HepG2 (cell line): ENCODE results near the gene KERA. TPM values are rescaled to one million over a fixed set of nuclear protein-coding genes. Genes with fewer than 3 reads are reported as not detected.

ENCODE experiments used
- ATAC-seq: fragments of 200-7000 bp; cut with Tn5 transposase; 3 replicates; pipeline ENCODE4 v1.9.1; 2020; ENCODE audit warnings: mild to moderate bottlenecking, moderate library complexity
- BruUV-seq: library from RNA; stranded (reverse); fragments of 400-500 nt; replicated peaks from 2 replicates; lab custom pipeline; 2021; lab: Mats Ljungman, UMichigan
- CTCF ChIA-PET: fragments of 300-600 bp; formaldehyde crosslinking; extraction: SDS; loops from one replicate; lab custom pipeline; 2021; ENCODE audit warnings: low total read pairs, inconsistent platforms, low intra/inter-chr PET ratio; lab: Yijun Ruan, JAX
- POLR2A ChIA-PET: fragments of 350-600 bp; sonication (Branson Sonifier 250); formaldehyde crosslinking; loops from one replicate; lab custom pipeline; 2020; ENCODE audit warnings: antibody characterized with exemption, inconsistent platforms; lab: Yijun Ruan, JAX
- DNase-seq: peaks from one replicate; pipeline ENCODE4 v3.0.0-alpha.2; 2015; ENCODE audit warnings: low spot score
- FAIRE-seq: peaks from 3 replicates; lab custom pipeline; 2011; peaks lifted over from hg19 to GRCh38; lab: Jason Lieb, UNC
- H2AFZ ChIP-seq: one replicate; pipeline ENCODE4 v1.6.1; 2011; ENCODE audit warnings: low read length, inconsistent platforms
- H3K27ac ChIP-seq: fragments of 300-600 bp; 3 replicates; pipeline ENCODE4 v1.8.0; 2011; ENCODE audit warnings: mixed run types, mild to moderate bottlenecking, mixed read lengths, low read length, inconsistent platforms; ENCODE audit not compliant: insufficient read depth; ENCODE audit errors: extremely low read length
- H3K27me3 ChIP-seq, 2 experiments: fragments of 200-600 bp in 1 of 2; 2 replicates in 1 of 2; 3 replicates in 1 of 2; pipeline versions ENCODE4 v1.6.0 to v1.8.0; 2011; ENCODE audit warnings: low read length in 2 of 2, mild to moderate bottlenecking in 2 of 2, moderate library complexity in 2 of 2, inconsistent platforms in 1 of 2; ENCODE audit not compliant: insufficient read depth in 2 of 2, control insufficient read depth in 1 of 2
- H3K36me3 ChIP-seq, 2 experiments: fragments of 200-600 bp in 1 of 2; replicated peaks in 1 of 2; 2 replicates in 1 of 2; 3 replicates in 1 of 2; pipeline versions ENCODE4 v1.5.1 to v1.8.0; 2011; ENCODE audit warnings: low read length in 2 of 2, inconsistent platforms in 1 of 2; ENCODE audit not compliant: insufficient read depth in 2 of 2, control insufficient read depth in 1 of 2
- H3K4me1 ChIP-seq: 2 replicates; pipeline ENCODE4 v1.5.1; 2012; ENCODE audit warnings: low read length, inconsistent platforms; ENCODE audit not compliant: insufficient read depth
- H3K4me2 ChIP-seq: 2 replicates; pipeline ENCODE4 v1.6.0; 2011; ENCODE audit warnings: low read depth, low read length, inconsistent platforms
- H3K4me3 ChIP-seq, 3 experiments: fragments of 200-600 bp in 1 of 3; sonication (generic), shearing (Covaris generic) in 1 of 3; replicated peaks in 1 of 3; 2 replicates each; pipeline ENCODE4 v1.5.1; 2011 to 2016; ENCODE audit warnings: low read length in 3 of 3, inconsistent platforms in 2 of 3, low read depth in 2 of 3, mild to moderate bottlenecking in 2 of 3, control low read depth in 1 of 3, mixed read lengths in 1 of 3; ENCODE audit not compliant: insufficient read depth in 1 of 3
- H3K79me2 ChIP-seq: one replicate; pipeline ENCODE4 v1.6.1; 2011; ENCODE audit warnings: low read length, inconsistent platforms; ENCODE audit not compliant: insufficient read depth
- H3K9ac ChIP-seq: 2 replicates; pipeline ENCODE4 v1.6.0; 2011; ENCODE audit warnings: mild to moderate bottlenecking, low read depth, low read length, inconsistent platforms; ENCODE audit not compliant: insufficient read depth
- H3K9me3 ChIP-seq: 2 replicates; pipeline ENCODE4 v1.5.1; 2012; ENCODE audit warnings: mild to moderate bottlenecking, low read length
- H4K20me1 ChIP-seq: 2 replicates; pipeline ENCODE4 v1.6.0; 2011; ENCODE audit warnings: inconsistent platforms, mild to moderate bottlenecking, low read length, moderate library complexity; ENCODE audit not compliant: insufficient read depth
- CBFB ChIP-seq: sonication (generic); formaldehyde crosslinking; IDR thresholded peaks from 2 replicates; pipeline ENCODE4 v1.4.0; 2020; ENCODE audit warnings: missing genetic modification reagents
- ESRRA ChIP-seq: sonication (generic); formaldehyde crosslinking; IDR thresholded peaks from 2 replicates; pipeline ENCODE4 v1.5.1; 2020; ENCODE audit warnings: mild to moderate bottlenecking, low read depth, missing genetic modification reagents
- SAP130 ChIP-seq: IDR thresholded peaks from 2 replicates; pipeline ENCODE4 v1.6.1; 2016; ENCODE audit warnings: low read depth
- SOX5 ChIP-seq: IDR thresholded peaks from 2 replicates; pipeline ENCODE4 v1.6.1; 2016; ENCODE audit warnings: borderline replicate concordance
- ZNF446 ChIP-seq: sonication (generic); formaldehyde crosslinking; IDR thresholded peaks from 2 replicates; pipeline ENCODE4 v1.5.0; 2020; ENCODE audit warnings: mild to moderate bottlenecking, missing genetic modification reagents
- ZNF556 ChIP-seq: sonication (generic); formaldehyde crosslinking; IDR thresholded peaks from 2 replicates; pipeline ENCODE4 v1.4.0; 2020; ENCODE audit warnings: mild to moderate bottlenecking, missing genetic modification reagents, borderline replicate concordance
- ZNF564 ChIP-seq: sonication (generic); formaldehyde crosslinking; IDR thresholded peaks from 2 replicates; pipeline ENCODE4 v1.8.1; 2023; ENCODE audit warnings: mild to moderate bottlenecking, missing genetic modification reagents
- ZNF570 ChIP-seq: sonication (generic); formaldehyde crosslinking; IDR thresholded peaks from 2 replicates; pipeline ENCODE4 v1.4.0; 2020; ENCODE audit warnings: mild to moderate bottlenecking, missing genetic modification reagents, borderline replicate concordance
- ZNF724P ChIP-seq: sonication (generic); formaldehyde crosslinking; IDR thresholded peaks from 2 replicates; pipeline ENCODE4 v1.8.0; 2022; ENCODE audit warnings: missing genetic modification reagents, borderline replicate concordance
- WGBS: methylation state at CpG from one replicate; pipeline ENCODE4 v1.1.6; 2017; ENCODE audit warnings: low lambda C conversion rate; 5-methylcytosine and 5-hydroxymethylcytosine counted together
- in situ Hi-C: cut with HindIII; loops from 2 replicates; pipeline ENCODE4 v1.10.0; 2017; ENCODE audit warnings: low pct_unique_long_range_greater_than_20kb; ENCODE audit not compliant: extremely low pct_ligation_motif_present
- intact Hi-C: fragments of 100-400 bp; cut with micrococcal nuclease; formaldehyde crosslinking; loops from one replicate; pipeline ENCODE4 v1.10.0; 2022; ENCODE audit not compliant: unreplicated experiment
- polyA plus RNA-seq, 8 experiments: library from polyadenylated mRNA; depleted of rRNA in 3 of 8; stranded (reverse) in 7 of 8; unstranded in 1 of 8; fragments of >200 nt; fragmentation: Illumina TruSeq in 4 of 8; extraction: Trizol in 4 of 8; gene quantifications; 2 replicates each; pipeline versions ENCODE4 v1.2.1 to v1.2.3, GENCODE V29; 2011 to 2016; ENCODE audit warnings: low read depth in 4 of 8, missing spikeins in 1 of 8, mixed read lengths in 1 of 8; ENCODE audit not compliant: insufficient read depth in 1 of 8
- total RNA-seq, 5 experiments: library from RNA; depleted of rRNA; stranded (reverse); fragments of >200 nt; fragmentation: Illumina TruSeq; extraction: Trizol; gene quantifications; 2 replicates each; pipeline ENCODE4 v1.2.3, GENCODE V29; 2016; ENCODE audit warnings: low read depth in 1 of 5
- TF ChIP-seq, protein P1 (sequence below): sonication (generic); formaldehyde crosslinking; IDR thresholded peaks from 2 replicates; pipeline ENCODE4 v1.4.0; 2020; ENCODE audit warnings: missing genetic modification reagents, borderline replicate concordance
- TF ChIP-seq, protein P2 (sequence below): conservative IDR thresholded peaks from 2 replicates; pipeline ENCODE4 v1.6.1; 2018; ENCODE audit warnings: missing genetic modification reagents
- TF ChIP-seq, protein P3 (sequence below): sonication (generic); formaldehyde crosslinking; IDR thresholded peaks from 2 replicates; pipeline ENCODE4 v1.5.1; 2020; ENCODE audit warnings: mild to moderate bottlenecking, missing genetic modification reagents, moderate library complexity

The KERA gene
- total and polyA plus RNA-seq, 2 of the 13 experiments (the other 11 are each of a cell fraction or from before 2014, with no cell fraction given), result not detected

DNA sequence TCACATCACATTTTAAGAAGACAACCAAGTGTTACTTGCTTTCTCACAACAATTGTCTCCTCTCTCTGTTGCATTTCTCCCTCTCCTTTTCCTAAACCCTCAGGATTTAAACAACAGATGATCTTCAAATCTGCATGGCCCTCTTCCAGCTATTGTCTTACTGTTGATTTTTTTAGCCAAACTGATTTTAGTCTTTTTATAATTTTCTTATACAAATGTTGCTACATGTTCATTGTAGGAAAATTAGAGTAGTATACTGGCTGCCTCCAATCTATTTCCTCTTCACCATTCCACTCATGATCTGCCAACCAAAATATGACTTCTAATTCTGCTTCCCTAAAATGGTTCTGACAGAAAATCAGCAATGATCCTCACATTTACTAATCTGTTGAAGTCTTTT, 1.4 kb upstream of the KERA start (continued):
- TF ChIP-seq CBFB (CRISPR knock-in tag), result no peak
- no peak for TF ChIP-seq ZNF564 (CRISPR knock-in tag)
- TF ChIP-seq SAP130 (CRISPR knock-in tag), result no peak
- no peak for TF ChIP-seq ZNF570 (CRISPR knock-in tag)

DNA sequence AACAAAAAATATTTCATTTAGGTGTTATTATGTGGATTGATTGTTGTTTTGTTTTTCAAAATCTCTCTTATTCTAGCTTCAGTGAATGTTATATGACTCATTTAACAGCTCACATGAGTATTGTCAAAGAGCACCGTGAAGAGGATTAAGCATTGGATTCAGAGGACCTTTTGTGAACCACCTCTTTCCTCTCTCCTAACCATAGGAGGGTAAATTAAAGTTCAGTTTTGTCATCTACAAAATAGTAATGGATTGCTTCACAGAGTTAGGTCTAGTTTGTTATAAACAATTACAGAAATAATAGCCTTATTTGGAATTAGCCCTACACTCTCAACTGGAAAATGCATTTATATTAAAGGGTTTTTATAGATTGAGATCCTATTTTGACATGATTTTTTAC, 962 bp upstream of the KERA start:
- TF ChIP-seq, protein P1, sequence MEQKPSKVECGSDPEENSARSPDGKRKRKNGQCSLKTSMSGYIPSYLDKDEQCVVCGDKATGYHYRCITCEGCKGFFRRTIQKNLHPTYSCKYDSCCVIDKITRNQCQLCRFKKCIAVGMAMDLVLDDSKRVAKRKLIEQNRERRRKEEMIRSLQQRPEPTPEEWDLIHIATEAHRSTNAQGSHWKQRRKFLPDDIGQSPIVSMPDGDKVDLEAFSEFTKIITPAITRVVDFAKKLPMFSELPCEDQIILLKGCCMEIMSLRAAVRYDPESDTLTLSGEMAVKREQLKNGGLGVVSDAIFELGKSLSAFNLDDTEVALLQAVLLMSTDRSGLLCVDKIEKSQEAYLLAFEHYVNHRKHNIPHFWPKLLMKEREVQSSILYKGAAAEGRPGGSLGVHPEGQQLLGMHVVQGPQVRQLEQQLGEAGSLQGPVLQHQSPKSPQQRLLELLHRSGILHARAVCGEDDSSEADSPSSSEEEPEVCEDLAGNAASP (CRISPR knock-in tag), result no peak
- TF ChIP-seq ESRRA (CRISPR knock-in tag) (no peak), ZNF446 (CRISPR knock-in tag) (no peak), SOX5 (CRISPR knock-in tag) (no peak), ZNF556 (CRISPR knock-in tag) (no peak), ZNF724P (no peak)
- TF ChIP-seq, protein P2, sequence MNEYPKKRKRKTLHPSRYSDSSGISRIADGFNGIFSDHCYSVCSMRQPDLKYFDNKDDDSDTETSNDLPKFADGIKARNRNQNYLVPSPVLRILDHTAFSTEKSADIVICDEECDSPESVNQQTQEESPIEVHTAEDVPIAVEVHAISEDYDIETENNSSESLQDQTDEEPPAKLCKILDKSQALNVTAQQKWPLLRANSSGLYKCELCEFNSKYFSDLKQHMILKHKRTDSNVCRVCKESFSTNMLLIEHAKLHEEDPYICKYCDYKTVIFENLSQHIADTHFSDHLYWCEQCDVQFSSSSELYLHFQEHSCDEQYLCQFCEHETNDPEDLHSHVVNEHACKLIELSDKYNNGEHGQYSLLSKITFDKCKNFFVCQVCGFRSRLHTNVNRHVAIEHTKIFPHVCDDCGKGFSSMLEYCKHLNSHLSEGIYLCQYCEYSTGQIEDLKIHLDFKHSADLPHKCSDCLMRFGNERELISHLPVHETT, result no peak
- TF ChIP-seq, protein P3, sequence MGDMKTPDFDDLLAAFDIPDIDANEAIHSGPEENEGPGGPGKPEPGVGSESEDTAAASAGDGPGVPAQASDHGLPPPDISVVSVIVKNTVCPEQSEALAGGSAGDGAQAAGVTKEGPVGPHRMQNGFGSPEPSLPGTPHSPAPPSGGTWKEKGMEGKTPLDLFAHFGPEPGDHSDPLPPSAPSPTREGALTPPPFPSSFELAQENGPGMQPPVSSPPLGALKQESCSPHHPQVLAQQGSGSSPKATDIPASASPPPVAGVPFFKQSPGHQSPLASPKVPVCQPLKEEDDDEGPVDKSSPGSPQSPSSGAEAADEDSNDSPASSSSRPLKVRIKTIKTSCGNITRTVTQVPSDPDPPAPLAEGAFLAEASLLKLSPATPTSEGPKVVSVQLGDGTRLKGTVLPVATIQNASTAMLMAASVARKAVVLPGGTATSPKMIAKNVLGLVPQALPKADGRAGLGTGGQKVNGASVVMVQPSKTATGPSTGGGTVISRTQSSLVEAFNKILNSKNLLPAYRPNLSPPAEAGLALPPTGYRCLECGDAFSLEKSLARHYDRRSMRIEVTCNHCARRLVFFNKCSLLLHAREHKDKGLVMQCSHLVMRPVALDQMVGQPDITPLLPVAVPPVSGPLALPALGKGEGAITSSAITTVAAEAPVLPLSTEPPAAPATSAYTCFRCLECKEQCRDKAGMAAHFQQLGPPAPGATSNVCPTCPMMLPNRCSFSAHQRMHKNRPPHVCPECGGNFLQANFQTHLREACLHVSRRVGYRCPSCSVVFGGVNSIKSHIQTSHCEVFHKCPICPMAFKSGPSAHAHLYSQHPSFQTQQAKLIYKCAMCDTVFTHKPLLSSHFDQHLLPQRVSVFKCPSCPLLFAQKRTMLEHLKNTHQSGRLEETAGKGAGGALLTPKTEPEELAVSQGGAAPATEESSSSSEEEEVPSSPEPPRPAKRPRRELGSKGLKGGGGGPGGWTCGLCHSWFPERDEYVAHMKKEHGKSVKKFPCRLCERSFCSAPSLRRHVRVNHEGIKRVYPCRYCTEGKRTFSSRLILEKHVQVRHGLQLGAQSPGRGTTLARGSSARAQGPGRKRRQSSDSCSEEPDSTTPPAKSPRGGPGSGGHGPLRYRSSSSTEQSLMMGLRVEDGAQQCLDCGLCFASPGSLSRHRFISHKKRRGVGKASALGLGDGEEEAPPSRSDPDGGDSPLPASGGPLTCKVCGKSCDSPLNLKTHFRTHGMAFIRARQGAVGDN (CRISPR knock-in tag), result no peak
- DNase-seq, result no peak
- ChIA-PET CTCF (no interaction called here), POLR2A (no interaction called here)
- H4K20me1 ChIP-seq, result no peaks in the 10 kb centered on the region
- no peak overlapping the region for H3K4me3 ChIP-seq
- no peak overlapping the region for H3K9ac ChIP-seq
- no peaks in the 10 kb centered on the region for H3K36me3 ChIP-seq
- BruUV-seq, result no TSS peak
- FAIRE-seq, result no peak
- H3K4me1 ChIP-seq, result no peaks in the 10 kb centered on the region
- H3K9me3 ChIP-seq, result no peaks in the 10 kb centered on the region
- H3K27me3 ChIP-seq, result no peaks in the 10 kb centered on the region
- no peak for ATAC-seq
- H3K27ac ChIP-seq, result no peak overlapping the region
- in situ Hi-C loops (no loop called here), intact Hi-C loops (no loop called here)
- H3K4me2 ChIP-seq, result no peak overlapping the region
- 0% methylated on average over 1 of the region's 1 CpG for WGBS
- no peaks in the 10 kb centered on the region for H3K79me2 ChIP-seq
- no peak overlapping the region for H2AFZ ChIP-seq
